H1 (cell line): ENCODE results near the gene C20orf96. TPM values are rescaled to one million over a fixed set of nuclear protein-coding genes. Genes with fewer than 3 reads are reported as not detected.

Experiments used
- MAFK ChIP-seq: IDR thresholded peaks from 2 replicates; pipeline ENCODE4 v1.6.1; 2012; ENCODE audit warnings: low read depth, mild to moderate bottlenecking, improper control_type of control experiment, low read length
- POLR2A ChIP-seq, 2 experiments: IDR thresholded peaks; 1 replicate in 1 of 2; 2 replicates in 1 of 2; pipeline ENCODE4 v1.6.1; 2011; ENCODE audit warnings: low read depth in 2 of 2, low read length in 2 of 2, mild to moderate bottlenecking in 2 of 2; ENCODE audit errors: control extremely low read depth in 1 of 2
- SIRT6 ChIP-seq: IDR thresholded peaks from one replicate; pipeline ENCODE4 v1.7.1; 2012; ENCODE audit warnings: low read length, inconsistent platforms
- polyA plus RNA-seq, 7 experiments: library from polyadenylated mRNA; depleted of rRNA in 3 of 7; stranded (reverse) in 5 of 7; unstranded in 2 of 7; fragments of >200 nt in 5 of 7; fragments of 200-250 nt in 2 of 7; gene quantifications; 1 replicate in 5 of 7; 2 replicates in 1 of 7; 4 replicates in 1 of 7; pipeline versions ENCODE4 v1.2.1 to v1.2.3, GENCODE V29; 2011 to 2013; ENCODE audit warnings: missing spikeins in 2 of 7, mixed read lengths in 2 of 7
- total RNA-seq: library from RNA; stranded (reverse); fragmentation: NEBNext Ultra II Directional; extraction: Animal tissue kit (Norgen Biotek cat#: 25700); gene quantifications from 2 replicates; pipeline ENCODE4 v1.2.1, GENCODE V29; 2021

C20orf96 gene
- total and polyA plus RNA-seq, 2 of the 8 experiments (the other 6 are each of a cell fraction or from before 2014, with no cell fraction given) = 19.2 to 21.0 TPM

GRCh38 chr20:251354-251753 is 39.2 kb downstream of the C20orf96 start (continued):
- TF ChIP-seq MAFK (no peak), POLR2A (IDR thresholded peaks at IDR 0.05; ENCODE audit: control extremely low read depth in 1 of 2, low read depth in 2 of 2, low read length in 2 of 2) (no peak), SIRT6 (no peak)
